ENCODE measurements around the gene RB1. TPM values are rescaled to one million over a fixed set of nuclear protein-coding genes. Genes with fewer than 3 reads are reported as not detected.

Gene RB1
- total RNA-seq, 1 donor from 2014 or later = 12.4 TPM

DNA sequence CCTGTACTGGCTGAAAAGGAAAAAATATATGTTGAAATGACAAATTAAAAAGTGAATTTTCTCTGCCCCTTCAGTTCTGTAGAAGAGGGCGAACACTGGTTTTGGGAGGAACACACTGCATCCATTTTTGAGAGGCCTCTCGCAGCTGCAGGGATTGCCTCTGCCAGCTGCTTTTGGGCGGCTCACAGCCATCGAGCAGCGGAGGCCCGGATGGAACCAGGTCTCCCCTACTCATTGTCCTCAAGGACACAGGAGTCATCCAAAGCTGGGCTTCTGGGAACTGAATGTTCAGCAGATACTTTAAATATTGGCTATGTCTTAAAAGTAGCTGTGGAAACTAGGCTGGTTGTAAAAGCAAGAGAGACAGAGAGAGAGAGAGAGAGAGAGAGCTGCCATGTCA, 212.2 kb downstream of the RB1 start:
- Histone ChIP-seq H3K4me3 (ENCODE audit: low read depth, low read length) (no peak overlapping the region), H3K27me3 (ENCODE audit: control insufficient read depth, insufficient read depth, low read length) (no peaks in the 10 kb centered on the region), H3K36me3 (ENCODE audit: control insufficient read depth, insufficient read depth, low read length) (no peaks in the 10 kb centered on the region)
- DNase-seq (ENCODE audit: low read depth) = no peak
- no peak for FAIRE-seq
- TF ChIP-seq, protein P1, sequence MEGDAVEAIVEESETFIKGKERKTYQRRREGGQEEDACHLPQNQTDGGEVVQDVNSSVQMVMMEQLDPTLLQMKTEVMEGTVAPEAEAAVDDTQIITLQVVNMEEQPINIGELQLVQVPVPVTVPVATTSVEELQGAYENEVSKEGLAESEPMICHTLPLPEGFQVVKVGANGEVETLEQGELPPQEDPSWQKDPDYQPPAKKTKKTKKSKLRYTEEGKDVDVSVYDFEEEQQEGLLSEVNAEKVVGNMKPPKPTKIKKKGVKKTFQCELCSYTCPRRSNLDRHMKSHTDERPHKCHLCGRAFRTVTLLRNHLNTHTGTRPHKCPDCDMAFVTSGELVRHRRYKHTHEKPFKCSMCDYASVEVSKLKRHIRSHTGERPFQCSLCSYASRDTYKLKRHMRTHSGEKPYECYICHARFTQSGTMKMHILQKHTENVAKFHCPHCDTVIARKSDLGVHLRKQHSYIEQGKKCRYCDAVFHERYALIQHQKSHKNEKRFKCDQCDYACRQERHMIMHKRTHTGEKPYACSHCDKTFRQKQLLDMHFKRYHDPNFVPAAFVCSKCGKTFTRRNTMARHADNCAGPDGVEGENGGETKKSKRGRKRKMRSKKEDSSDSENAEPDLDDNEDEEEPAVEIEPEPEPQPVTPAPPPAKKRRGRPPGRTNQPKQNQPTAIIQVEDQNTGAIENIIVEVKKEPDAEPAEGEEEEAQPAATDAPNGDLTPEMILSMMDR (IDR thresholded peaks at IDR 0.05; ENCODE audit: insufficient read depth, low read length, severe bottlenecking) = no peak

DNA sequence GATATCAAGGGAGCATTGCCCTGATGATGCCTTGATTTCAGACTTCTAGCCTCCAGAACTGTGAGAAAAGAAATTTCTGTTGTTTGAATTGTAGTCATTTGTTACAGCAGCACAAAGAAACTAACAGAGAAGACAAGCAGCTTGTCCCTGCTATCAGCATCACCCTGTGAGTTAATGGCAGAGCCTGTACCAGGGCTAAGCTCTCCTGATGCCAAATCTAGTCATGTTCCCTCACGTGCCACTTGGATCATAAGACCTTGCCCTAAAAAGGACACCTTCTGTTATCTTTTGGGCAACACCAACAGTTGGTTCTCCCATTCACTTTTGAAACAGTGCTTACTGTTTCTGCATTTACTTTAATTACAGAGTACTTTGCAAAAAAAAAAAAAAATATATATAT, 214.5 kb downstream of the RB1 start:
- DNase-seq (ENCODE audit: low read depth) (no peak), FAIRE-seq (no peak)
- H3K4me3 ChIP-seq (ENCODE audit: low read depth, low read length) = no peak overlapping the region
- H3K36me3 ChIP-seq (ENCODE audit: control insufficient read depth, insufficient read depth, low read length) = no peaks in the 10 kb centered on the region
- H3K27me3 ChIP-seq (ENCODE audit: control insufficient read depth, insufficient read depth, low read length) = no peaks in the 10 kb centered on the region
- TF ChIP-seq, protein P1 (IDR thresholded peaks at IDR 0.05; ENCODE audit: insufficient read depth, low read length, severe bottlenecking) = no peak

DNA sequence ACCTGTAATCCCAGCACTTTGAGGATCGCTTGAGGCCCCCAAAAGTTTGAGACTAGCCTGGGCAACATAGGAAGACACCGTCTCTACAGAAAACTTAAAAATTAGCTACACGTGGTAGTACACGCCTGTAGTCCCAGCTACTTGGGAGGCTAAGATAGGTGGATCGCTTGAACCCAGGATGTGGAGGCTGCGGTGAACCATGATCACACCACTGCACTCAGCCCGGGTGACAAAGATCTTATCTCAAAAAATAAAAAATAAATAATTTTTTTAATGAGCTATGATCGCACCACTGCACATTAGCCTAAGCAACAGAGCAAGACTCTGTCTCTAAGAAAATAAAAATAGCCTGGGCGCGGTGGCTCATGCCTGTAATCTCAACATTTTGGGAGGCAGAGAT, 222.7 kb downstream of the RB1 start:
- H3K4me3 ChIP-seq (ENCODE audit: low read depth, low read length) = no peak overlapping the region
- FAIRE-seq = no peak
- H3K36me3 ChIP-seq (ENCODE audit: control insufficient read depth, insufficient read depth, low read length) = no peaks in the 10 kb centered on the region
- no peaks in the 10 kb centered on the region for H3K27me3 ChIP-seq (ENCODE audit: control insufficient read depth, insufficient read depth, low read length)
- DNase-seq (ENCODE audit: low read depth) = no peak
- TF ChIP-seq, protein P1 (IDR thresholded peaks at IDR 0.05; ENCODE audit: insufficient read depth, low read length, severe bottlenecking) = no peak

DNA sequence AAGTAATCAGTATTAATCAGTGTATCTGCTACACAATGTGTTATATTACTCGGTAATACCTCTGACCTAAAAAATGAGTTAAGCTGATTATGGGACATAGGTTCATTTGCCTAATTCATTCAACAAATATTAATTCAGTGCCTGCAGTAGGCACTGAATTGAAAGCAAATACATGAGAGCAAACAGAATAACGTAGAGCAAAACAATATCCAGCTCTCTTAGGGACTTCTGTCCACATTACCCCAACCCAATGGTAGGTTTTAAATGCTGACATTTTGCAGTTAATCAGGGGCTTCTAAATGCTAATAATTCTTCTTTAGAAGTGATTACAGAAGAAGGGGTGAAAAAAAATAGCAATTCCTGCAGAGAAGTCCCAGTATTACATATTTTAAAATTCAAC, 224.4 kb downstream of the RB1 start:
- DNase-seq (ENCODE audit: low read depth) = no peak
- Histone ChIP-seq H3K27me3 (ENCODE audit: control insufficient read depth, insufficient read depth, low read length) (no peaks in the 10 kb centered on the region), H3K4me3 (ENCODE audit: low read depth, low read length) (no peak overlapping the region), H3K36me3 (ENCODE audit: control insufficient read depth, insufficient read depth, low read length) (no peaks in the 10 kb centered on the region)
- TF ChIP-seq, protein P1 (IDR thresholded peaks at IDR 0.05; ENCODE audit: insufficient read depth, low read length, severe bottlenecking) = no peak
- FAIRE-seq = no peak

DNA sequence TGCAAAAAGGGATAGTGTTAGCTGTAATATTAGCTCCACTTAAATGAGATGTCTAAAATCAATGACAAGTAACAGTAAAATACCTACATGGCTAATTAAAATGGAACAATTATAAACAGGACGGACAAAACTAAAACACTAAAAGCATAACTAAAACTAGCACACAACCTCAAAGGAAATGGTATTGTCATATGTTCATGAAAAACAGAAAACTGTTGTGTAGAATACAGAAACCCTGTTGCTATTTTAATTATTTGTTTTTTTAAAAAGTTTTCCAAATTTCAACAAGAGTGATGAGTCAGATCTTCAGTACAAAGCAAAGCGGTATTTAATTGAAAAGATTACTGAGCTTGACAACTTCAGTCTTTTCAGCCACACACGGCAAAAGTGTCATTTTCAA, 225.2 kb downstream of the RB1 start:
- H3K4me3 ChIP-seq (ENCODE audit: low read depth, low read length) = no peak overlapping the region
- H3K27me3 ChIP-seq (ENCODE audit: control insufficient read depth, insufficient read depth, low read length) = no peaks in the 10 kb centered on the region
- TF ChIP-seq, protein P1 (IDR thresholded peaks at IDR 0.05; ENCODE audit: insufficient read depth, low read length, severe bottlenecking) = no peak
- DNase-seq (ENCODE audit: low read depth) = no peak
- FAIRE-seq = no peak
- no peaks in the 10 kb centered on the region for H3K36me3 ChIP-seq (ENCODE audit: control insufficient read depth, insufficient read depth, low read length)

DNA sequence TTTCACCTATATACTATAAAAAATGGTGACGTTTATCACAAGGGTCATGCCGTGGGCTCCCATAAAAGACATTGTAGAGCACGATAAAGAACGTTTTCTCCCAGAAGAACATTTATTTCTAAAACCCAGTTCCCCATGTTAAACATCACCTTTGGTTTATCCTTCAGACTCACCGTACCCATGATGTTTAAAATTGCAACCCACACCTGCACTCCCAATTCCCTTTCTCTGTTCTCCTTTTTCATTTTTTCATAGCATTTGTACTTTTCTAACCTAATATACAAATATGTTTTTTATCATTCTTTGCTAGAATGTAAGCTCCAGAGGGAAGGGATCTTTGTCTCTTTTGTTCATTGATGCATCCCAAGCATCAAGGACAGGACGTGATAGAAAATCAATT, 227.3 kb downstream of the RB1 start:
- no peak overlapping the region for H3K4me3 ChIP-seq (ENCODE audit: low read depth, low read length)
- FAIRE-seq (no peak), DNase-seq (ENCODE audit: low read depth) (no peak)
- no peaks in the 10 kb centered on the region for H3K36me3 ChIP-seq (ENCODE audit: control insufficient read depth, insufficient read depth, low read length)
- no peaks in the 10 kb centered on the region for H3K27me3 ChIP-seq (ENCODE audit: control insufficient read depth, insufficient read depth, low read length)
- TF ChIP-seq, protein P1 (IDR thresholded peaks at IDR 0.05; ENCODE audit: insufficient read depth, low read length, severe bottlenecking) = no peak
